Mesothelial cell of epicardium (in vitro differentiated cells): Measurements from ENCODE around the gene WARS2. TPM values are rescaled to one million over a fixed set of nuclear protein-coding genes. Genes with fewer than 3 reads are reported as not detected.

Experiments used
- DNase-seq, 2 experiments: peaks; one replicate each; pipeline ENCODE4 v3.0.0; 2021; ENCODE audit warnings: low spot score in 2 of 2; ENCODE audit not compliant: unreplicated experiment in 2 of 2
- H3K27ac Mint-ChIP-seq: 2 replicates; pipeline ENCODE4 v1.8.0; 2021; ENCODE audit warnings: mixed read lengths
- H3K27me3 Mint-ChIP-seq: 2 replicates; pipeline ENCODE4 v1.8.0; 2021; ENCODE audit warnings: low read depth, mixed read lengths
- H3K36me3 Mint-ChIP-seq: 2 replicates; pipeline ENCODE4 v1.8.0; 2021; ENCODE audit warnings: mixed read lengths
- H3K4me1 Mint-ChIP-seq: 2 replicates; pipeline ENCODE4 v1.8.0; 2021; ENCODE audit warnings: mixed read lengths
- H3K4me3 Mint-ChIP-seq: 2 replicates; pipeline ENCODE4 v1.8.0; 2021; ENCODE audit warnings: mild to moderate bottlenecking, moderate library complexity, mixed read lengths
- H3K9me3 Mint-ChIP-seq: 2 replicates; pipeline ENCODE4 v1.8.0; 2021; ENCODE audit warnings: mixed read lengths
- total RNA-seq: library from RNA; stranded (reverse); gene quantifications from 3 replicates; pipeline ENCODE4 v1.2.1, GENCODE V29; 2021
- TF ChIP-seq, protein P1 (sequence below): fragments of 200-600 bp; sonication (generic); IDR thresholded peaks from one replicate; pipeline ENCODE4 v1.5.0; 2021; ENCODE audit warnings: antibody characterized with exemption; ENCODE audit not compliant: unreplicated experiment

WARS2 gene
- total RNA-seq, 1 donor from 2014 or later = 18.7 TPM

DNA sequence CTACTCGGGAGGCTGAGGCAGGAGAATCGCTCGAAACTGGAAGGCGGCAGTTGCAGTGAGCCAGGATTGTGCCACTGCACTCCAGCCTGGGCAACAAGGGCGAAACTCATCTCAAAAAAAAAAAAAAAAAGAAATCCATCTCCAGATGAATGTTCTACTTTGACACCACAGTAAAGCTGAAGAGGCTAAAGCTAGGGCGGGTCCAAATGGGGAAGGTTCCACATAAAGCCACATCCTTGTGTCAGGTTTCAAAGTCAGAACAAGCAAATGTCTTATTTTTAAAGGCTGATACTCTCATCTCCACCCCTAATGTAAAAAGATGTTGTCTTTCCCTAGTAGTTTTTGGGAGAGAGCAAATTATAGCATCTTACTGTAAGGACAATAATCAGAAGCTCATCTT, 4.4 kb upstream of the WARS2 start:
- no peak for DNase-seq
- peaks cover 21% of the 10 kb centered on the region for H3K4me1 Mint-ChIP-seq
- TF ChIP-seq, protein P1, sequence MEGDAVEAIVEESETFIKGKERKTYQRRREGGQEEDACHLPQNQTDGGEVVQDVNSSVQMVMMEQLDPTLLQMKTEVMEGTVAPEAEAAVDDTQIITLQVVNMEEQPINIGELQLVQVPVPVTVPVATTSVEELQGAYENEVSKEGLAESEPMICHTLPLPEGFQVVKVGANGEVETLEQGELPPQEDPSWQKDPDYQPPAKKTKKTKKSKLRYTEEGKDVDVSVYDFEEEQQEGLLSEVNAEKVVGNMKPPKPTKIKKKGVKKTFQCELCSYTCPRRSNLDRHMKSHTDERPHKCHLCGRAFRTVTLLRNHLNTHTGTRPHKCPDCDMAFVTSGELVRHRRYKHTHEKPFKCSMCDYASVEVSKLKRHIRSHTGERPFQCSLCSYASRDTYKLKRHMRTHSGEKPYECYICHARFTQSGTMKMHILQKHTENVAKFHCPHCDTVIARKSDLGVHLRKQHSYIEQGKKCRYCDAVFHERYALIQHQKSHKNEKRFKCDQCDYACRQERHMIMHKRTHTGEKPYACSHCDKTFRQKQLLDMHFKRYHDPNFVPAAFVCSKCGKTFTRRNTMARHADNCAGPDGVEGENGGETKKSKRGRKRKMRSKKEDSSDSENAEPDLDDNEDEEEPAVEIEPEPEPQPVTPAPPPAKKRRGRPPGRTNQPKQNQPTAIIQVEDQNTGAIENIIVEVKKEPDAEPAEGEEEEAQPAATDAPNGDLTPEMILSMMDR = no peak
- H3K36me3 Mint-ChIP-seq = peaks cover 6% of the 10 kb centered on the region
- H3K4me3 Mint-ChIP-seq = no peak overlapping the region
- H3K27me3 Mint-ChIP-seq = no peaks in the 10 kb centered on the region
- no peak overlapping the region for H3K27ac Mint-ChIP-seq
- H3K9me3 Mint-ChIP-seq = no peaks in the 10 kb centered on the region

DNA sequence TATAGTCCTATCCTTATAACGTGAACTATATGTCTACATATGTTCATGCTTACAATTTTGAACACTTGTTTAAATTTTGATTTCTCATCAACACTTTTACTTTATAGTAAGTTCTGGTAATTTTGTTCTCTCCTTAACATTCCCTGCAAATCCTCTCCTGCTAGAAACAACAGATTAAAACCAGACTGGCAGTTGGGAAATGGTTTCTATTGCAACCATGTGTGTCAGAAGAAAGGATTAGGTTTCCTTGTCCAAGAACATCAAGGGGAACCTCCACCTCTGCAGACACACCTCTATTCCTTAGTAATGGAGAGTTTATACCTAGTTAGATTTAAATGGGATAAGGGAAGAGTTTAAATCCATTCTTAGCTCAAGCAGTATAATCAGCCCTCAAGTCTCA, 3.3 kb upstream of the WARS2 start:
- Mint-ChIP-seq H3K4me3 (no peak overlapping the region), H3K27me3 (no peaks in the 10 kb centered on the region), H3K9me3 (no peaks in the 10 kb centered on the region), H3K4me1 (peaks cover 23% of the 10 kb centered on the region), H3K27ac (no peak overlapping the region), H3K36me3 (peaks cover 6% of the 10 kb centered on the region)
- no peak for DNase-seq
- TF ChIP-seq, protein P1 = no peak

DNA sequence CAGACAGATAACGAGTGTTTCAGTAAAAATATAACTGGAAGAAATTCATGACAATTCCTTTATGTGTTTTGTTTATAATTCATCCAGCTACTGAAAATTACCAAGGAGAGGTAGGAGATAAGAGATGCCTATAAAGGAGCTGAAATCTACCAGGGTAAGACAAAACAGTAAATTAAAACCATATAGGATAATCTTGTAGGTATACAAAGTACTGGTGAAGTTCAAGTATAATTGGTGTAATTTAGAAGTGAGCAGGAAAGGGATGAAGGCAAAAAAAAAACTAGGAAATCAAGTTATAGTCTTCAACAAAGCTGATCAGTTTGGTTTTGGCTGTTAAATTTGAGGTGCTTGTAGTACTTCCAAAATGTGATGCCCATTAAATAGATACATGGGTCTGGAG, 1.2 kb upstream of the WARS2 start:
- DNase-seq = no peak
- H3K4me3 Mint-ChIP-seq = no peak overlapping the region
- no peak overlapping the region for H3K27ac Mint-ChIP-seq
- TF ChIP-seq, protein P1 = no peak
- H3K9me3 Mint-ChIP-seq = no peaks in the 10 kb centered on the region
- H3K36me3 Mint-ChIP-seq = peaks cover 2% of the 10 kb centered on the region
- no peaks in the 10 kb centered on the region for H3K27me3 Mint-ChIP-seq
- peaks cover 20% of the 10 kb centered on the region for H3K4me1 Mint-ChIP-seq

DNA sequence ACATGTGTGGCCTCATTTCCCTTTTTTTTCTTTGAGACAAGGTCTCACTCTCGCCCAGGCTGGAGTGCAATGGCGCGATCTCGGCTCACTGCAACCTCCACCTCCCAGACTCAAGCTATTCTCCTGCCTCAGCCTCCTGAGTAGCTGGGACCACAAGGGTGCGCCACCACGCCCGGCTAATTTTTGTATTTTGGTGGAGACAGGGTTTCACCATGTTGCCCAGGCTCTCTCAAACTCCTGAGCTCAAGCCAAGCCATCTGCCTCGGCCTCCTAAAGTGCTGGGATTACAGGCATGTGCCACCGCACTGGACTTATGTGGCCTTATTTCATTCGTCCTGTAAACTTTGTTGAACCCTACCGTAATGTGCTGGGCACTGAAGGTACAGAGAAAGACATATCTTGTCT, 569 bp upstream of the WARS2 start:
- Mint-ChIP-seq H3K27ac (no peak overlapping the region), H3K27me3 (no peaks in the 10 kb centered on the region), H3K4me3 (no peak overlapping the region), H3K36me3 (peaks cover 2% of the 10 kb centered on the region), H3K9me3 (no peaks in the 10 kb centered on the region), H3K4me1 (peaks cover 20% of the 10 kb centered on the region)
- no peak for DNase-seq
- TF ChIP-seq, protein P1 = no peak

DNA sequence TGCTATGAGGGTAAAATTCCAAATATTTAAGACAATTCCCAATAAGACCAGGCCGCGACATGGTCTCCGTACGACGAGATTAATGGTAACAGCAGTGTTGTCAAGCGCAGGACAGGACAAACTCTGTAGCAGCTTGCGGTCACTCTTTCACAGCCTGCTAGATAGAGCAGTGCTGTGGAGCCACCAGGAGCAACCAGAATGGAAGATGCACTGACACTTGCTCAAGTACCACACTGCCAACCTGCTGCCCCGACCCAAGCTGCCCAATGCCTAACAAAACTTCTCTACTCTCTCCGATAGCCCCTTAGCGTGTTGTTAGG, 636 bp downstream of the WARS2 start:
- Mint-ChIP-seq H3K4me1 (peaks cover 20% of the 10 kb centered on the region), H3K36me3 (peaks cover 4% of the 10 kb centered on the region), H3K27me3 (no peaks in the 10 kb centered on the region), H3K4me3 (no peak overlapping the region), H3K9me3 (no peaks in the 10 kb centered on the region), H3K27ac (no peak overlapping the region)
- TF ChIP-seq, protein P1 = no peak
- no peak for DNase-seq

DNA sequence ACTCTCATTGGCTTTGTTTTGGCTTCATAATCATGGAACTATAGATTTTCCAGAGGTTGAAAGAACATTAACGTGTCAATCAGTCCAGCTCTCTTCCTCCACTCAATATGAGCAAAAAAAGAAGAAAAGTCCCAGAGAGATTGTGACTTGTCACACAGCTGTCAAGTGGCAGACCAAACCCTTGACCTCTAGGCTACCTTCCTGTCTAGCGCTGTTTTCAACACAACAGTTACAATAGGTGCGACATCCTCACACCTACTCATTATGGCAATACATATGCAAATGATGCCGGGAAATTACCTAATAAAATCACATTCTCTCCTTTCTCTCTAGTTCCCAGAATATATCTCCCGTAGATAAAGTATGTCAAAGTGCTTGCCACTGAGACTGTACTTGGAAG, 1.1 kb downstream of the WARS2 start:
- no peaks in the 10 kb centered on the region for H3K27me3 Mint-ChIP-seq

More for the DNA sequence above, 1.1 kb downstream of the WARS2 start:
- Mint-ChIP-seq H3K4me1 (peaks cover 20% of the 10 kb centered on the region), H3K9me3 (no peaks in the 10 kb centered on the region), H3K27ac (no peak overlapping the region), H3K36me3 (peaks cover 4% of the 10 kb centered on the region), H3K4me3 (no peak overlapping the region)
- DNase-seq = no peak
- TF ChIP-seq, protein P1 = no peak
